Panc1 (cell line): Measurements from ENCODE around the gene TJP2. TPM values are rescaled to one million over a fixed set of nuclear protein-coding genes. Genes with fewer than 3 reads are reported as not detected.

Experiments used
- ATAC-seq: fragments of 200-7000 bp; cut with Tn5 transposase; 2 replicates; pipeline ENCODE4 v1.9.1; 2020; ENCODE audit warnings: mild to moderate bottlenecking, moderate library complexity
- BruUV-seq: library from RNA; stranded (reverse); fragments of 400-500 nt; replicated peaks from 2 replicates; lab custom pipeline; 2021; lab: Mats Ljungman, UMichigan
- CTCF ChIA-PET: fragments of 300-600 bp; sonication (Branson Sonifier 250); formaldehyde crosslinking; loops from one replicate; lab custom pipeline; 2022; ENCODE audit warnings: antibody characterized with exemption; lab: Charles Lee
- POLR2A ChIA-PET: fragments of 300-600 bp; sonication (Branson Sonifier 250); formaldehyde crosslinking; loops from one replicate; lab custom pipeline; 2022; ENCODE audit warnings: antibody characterized with exemption; lab: Charles Lee
- DNase-seq: peaks from one replicate; pipeline ENCODE4 v3.0.0-alpha.2; 2010; ENCODE audit warnings: low read depth, low spot score
- H3K27ac ChIP-seq: 2 replicates; pipeline ENCODE4 v1.5.1; 2011; ENCODE audit warnings: mild to moderate bottlenecking, low read length, inconsistent platforms
- H3K27me3 ChIP-seq: fragments of 200-500 bp; sonication (Bioruptor generic); 2 replicates; pipeline ENCODE4 v1.6.0; 2014; ENCODE audit warnings: low read length, inconsistent platforms; ENCODE audit not compliant: control insufficient read depth, insufficient read depth
- H3K36me3 ChIP-seq: fragments of 200-500 bp; sonication (Bioruptor generic); 2 replicates; pipeline ENCODE4 v1.5.1; 2014; ENCODE audit warnings: inconsistent platforms, mild to moderate bottlenecking, low read length, moderate library complexity; ENCODE audit not compliant: control insufficient read depth, insufficient read depth
- H3K4me1 ChIP-seq: 2 replicates; pipeline ENCODE4 v1.5.1; 2011; ENCODE audit warnings: inconsistent platforms, mild to moderate bottlenecking, low read length, moderate library complexity; ENCODE audit not compliant: control insufficient read depth, insufficient read depth
- H3K4me3 ChIP-seq, 2 experiments: 2 replicates each; pipeline ENCODE4 v1.5.1; 2011 to 2012; ENCODE audit warnings: low read depth in 2 of 2, low read length in 2 of 2, mild to moderate bottlenecking in 2 of 2, inconsistent platforms in 1 of 2, moderate library complexity in 1 of 2
- H3K9me3 ChIP-seq: fragments of 200-500 bp; sonication (Bioruptor generic); 2 replicates; pipeline ENCODE4 v1.5.1; 2014; ENCODE audit warnings: low read depth, mild to moderate bottlenecking, inconsistent platforms, low read length, moderate library complexity; ENCODE audit not compliant: control insufficient read depth, insufficient read depth
- POLR2AphosphoS5 ChIP-seq: IDR thresholded peaks from 2 replicates; pipeline ENCODE4 v1.6.1; 2012; ENCODE audit warnings: mild to moderate bottlenecking, low read depth, low read length, moderate library complexity
- SIN3A ChIP-seq: IDR thresholded peaks from 2 replicates; pipeline ENCODE4 v1.6.1; 2012; ENCODE audit warnings: low read depth, mild to moderate bottlenecking, low read length, moderate library complexity, borderline replicate concordance; ENCODE audit not compliant: insufficient read depth
- TCF7L2 ChIP-seq: IDR thresholded peaks from 2 replicates; pipeline ENCODE4 v1.6.1; 2011; ENCODE audit warnings: mild to moderate bottlenecking, low read depth, low read length, inconsistent platforms
- in situ Hi-C: cut with HindIII; loops from 2 replicates; pipeline ENCODE4 v1.10.0; 2016; ENCODE audit warnings: low sequenced_read_pairs, low pct_unique_long_range_greater_than_20kb
- intact Hi-C: fragments of 100-400 bp; cut with micrococcal nuclease; formaldehyde crosslinking; loops from one replicate; pipeline ENCODE4 v1.10.0; 2022; ENCODE audit not compliant: unreplicated experiment
- total RNA-seq: library from RNA; stranded (reverse); gene quantifications from one replicate; pipeline ENCODE4 v1.2.1, GENCODE V29; 2021; ENCODE audit not compliant: unreplicated experiment
- TF ChIP-seq, protein P1 (sequence below): fragments of 450-650 bp; IDR thresholded peaks from 2 replicates; pipeline ENCODE4 v1.5.1; 2017; ENCODE audit warnings: mild to moderate bottlenecking
- TF ChIP-seq, protein P2 (sequence below), 2 experiments: IDR thresholded peaks; 2 replicates each; pipeline ENCODE4 v1.6.1; 2011 to 2012; ENCODE audit warnings: low read depth in 2 of 2, control low read depth in 1 of 2, low read length in 1 of 2, mild to moderate bottlenecking in 1 of 2, moderate library complexity in 1 of 2; ENCODE audit not compliant: insufficient read depth in 1 of 2

Gene TJP2
- total RNA-seq, 1 experiment from 2014 or later, result 40.2 TPM

DNA sequence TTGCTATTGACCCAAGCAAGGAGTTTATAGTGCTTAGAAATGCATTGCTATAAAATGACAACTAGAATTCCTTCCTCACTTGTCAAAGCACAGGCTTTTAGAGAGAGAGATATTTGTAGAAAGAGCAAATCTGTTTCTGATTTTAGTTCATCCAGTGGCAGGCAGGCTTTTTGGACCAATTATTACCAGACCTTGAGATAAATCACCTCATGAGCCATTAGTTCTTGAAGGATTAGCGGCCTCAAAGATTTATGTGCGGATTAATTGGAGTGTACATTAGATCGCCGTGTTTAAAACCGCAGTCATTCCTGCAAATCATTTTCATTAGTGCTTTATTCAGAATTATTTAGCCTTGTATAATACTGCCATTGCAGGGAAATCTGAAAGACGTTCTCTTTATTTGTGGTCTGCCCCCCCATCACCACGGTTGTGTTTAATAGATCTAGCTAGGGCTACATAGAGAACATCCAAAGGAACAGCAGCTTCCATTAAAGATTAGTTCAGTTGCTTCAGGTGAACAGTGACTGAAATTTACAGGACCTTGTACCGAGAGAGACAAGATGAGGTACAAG, 28.8 kb upstream of the TJP2 start:
- Histone ChIP-seq H3K27me3 (no peaks in the 10 kb centered on the region), H3K9me3 (no peaks in the 10 kb centered on the region), H3K36me3 (no peaks in the 10 kb centered on the region), H3K4me3 (no peak overlapping the region), H3K27ac (no peak overlapping the region), H3K4me1 (peaks cover 3% of the 10 kb centered on the region; the same call in 1 of the 2 replicates)
- BruUV-seq, result no TSS peak
- DNase-seq (no peak), ATAC-seq (no peak)
- TF ChIP-seq, protein P1, sequence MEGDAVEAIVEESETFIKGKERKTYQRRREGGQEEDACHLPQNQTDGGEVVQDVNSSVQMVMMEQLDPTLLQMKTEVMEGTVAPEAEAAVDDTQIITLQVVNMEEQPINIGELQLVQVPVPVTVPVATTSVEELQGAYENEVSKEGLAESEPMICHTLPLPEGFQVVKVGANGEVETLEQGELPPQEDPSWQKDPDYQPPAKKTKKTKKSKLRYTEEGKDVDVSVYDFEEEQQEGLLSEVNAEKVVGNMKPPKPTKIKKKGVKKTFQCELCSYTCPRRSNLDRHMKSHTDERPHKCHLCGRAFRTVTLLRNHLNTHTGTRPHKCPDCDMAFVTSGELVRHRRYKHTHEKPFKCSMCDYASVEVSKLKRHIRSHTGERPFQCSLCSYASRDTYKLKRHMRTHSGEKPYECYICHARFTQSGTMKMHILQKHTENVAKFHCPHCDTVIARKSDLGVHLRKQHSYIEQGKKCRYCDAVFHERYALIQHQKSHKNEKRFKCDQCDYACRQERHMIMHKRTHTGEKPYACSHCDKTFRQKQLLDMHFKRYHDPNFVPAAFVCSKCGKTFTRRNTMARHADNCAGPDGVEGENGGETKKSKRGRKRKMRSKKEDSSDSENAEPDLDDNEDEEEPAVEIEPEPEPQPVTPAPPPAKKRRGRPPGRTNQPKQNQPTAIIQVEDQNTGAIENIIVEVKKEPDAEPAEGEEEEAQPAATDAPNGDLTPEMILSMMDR, result no peak
- TF ChIP-seq SIN3A (no peak), POLR2AphosphoS5 (no peak), TCF7L2 (no peak)
- TF ChIP-seq, protein P2, sequence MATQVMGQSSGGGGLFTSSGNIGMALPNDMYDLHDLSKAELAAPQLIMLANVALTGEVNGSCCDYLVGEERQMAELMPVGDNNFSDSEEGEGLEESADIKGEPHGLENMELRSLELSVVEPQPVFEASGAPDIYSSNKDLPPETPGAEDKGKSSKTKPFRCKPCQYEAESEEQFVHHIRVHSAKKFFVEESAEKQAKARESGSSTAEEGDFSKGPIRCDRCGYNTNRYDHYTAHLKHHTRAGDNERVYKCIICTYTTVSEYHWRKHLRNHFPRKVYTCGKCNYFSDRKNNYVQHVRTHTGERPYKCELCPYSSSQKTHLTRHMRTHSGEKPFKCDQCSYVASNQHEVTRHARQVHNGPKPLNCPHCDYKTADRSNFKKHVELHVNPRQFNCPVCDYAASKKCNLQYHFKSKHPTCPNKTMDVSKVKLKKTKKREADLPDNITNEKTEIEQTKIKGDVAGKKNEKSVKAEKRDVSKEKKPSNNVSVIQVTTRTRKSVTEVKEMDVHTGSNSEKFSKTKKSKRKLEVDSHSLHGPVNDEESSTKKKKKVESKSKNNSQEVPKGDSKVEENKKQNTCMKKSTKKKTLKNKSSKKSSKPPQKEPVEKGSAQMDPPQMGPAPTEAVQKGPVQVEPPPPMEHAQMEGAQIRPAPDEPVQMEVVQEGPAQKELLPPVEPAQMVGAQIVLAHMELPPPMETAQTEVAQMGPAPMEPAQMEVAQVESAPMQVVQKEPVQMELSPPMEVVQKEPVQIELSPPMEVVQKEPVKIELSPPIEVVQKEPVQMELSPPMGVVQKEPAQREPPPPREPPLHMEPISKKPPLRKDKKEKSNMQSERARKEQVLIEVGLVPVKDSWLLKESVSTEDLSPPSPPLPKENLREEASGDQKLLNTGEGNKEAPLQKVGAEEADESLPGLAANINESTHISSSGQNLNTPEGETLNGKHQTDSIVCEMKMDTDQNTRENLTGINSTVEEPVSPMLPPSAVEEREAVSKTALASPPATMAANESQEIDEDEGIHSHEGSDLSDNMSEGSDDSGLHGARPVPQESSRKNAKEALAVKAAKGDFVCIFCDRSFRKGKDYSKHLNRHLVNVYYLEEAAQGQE (IDR thresholded peaks at IDR 0.05; ENCODE audit: insufficient read depth in 1 of 2, low read depth in 2 of 2, low read length in 1 of 2), result no peak
- CTCF ChIA-PET, result no interaction called here
- in situ Hi-C loops, result no loop called here
- intact Hi-C loops, result no loop called here
- POLR2A ChIA-PET, result no interaction called here

DNA sequence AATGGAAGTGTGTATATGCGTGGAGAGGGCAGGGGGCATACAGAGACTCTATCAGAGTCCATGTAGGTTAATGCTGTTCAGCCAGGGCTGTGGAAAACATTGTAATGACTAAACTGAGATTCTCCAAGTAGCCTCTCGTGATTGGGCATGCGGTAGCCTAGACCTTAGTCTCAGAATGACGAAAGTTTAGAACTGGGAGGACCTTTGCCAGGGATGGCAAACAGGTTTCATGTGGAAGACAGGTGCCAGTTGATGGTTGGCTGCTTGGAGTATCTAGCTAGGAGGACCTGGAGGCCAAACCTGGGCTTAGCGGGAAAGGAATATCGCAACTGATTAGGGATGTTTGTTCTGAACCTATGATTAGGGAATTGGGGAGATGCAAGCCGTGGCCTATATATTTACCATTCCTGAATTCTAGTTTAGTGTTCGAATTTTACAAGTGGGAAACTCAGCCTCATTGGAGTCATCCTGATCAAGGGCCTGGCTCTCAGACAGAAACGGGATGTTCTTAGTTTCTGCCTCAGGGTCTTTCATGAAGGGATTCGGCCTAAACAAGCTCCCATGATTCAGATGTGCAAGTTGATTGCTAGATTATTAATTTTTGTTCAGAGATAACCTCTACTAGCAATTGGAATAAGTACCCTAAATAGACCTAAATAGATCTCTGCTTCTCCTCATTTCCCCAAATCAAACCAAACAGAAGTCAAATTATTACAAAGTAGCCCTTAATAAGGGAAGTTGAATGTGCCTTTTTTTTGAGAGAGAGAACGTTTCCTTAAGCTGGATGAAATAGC, 26.8 kb upstream of the TJP2 start:
- ChIA-PET CTCF (interaction anchor here (0.6 kb wide), 1 partner anchor 27 kb away, joined by 3 read pairs; no protein-coding TSS in a partner anchor), POLR2A (interaction anchor here (0.5 kb wide), 1 partner anchor 498 kb away, joined by 8 read pairs; no protein-coding TSS in a partner anchor)
- in situ Hi-C loops, result no loop called here
- H3K4me1 ChIP-seq, result peaks cover 3% of the 10 kb centered on the region; the same call in 1 of the 2 replicates
- no peaks in the 10 kb centered on the region for H3K27me3 ChIP-seq
- intact Hi-C loops, result no loop called here
- H3K27ac ChIP-seq, result no peak overlapping the region
- H3K4me3 ChIP-seq, result no peak overlapping the region
- no peaks in the 10 kb centered on the region for H3K36me3 ChIP-seq
- no peak for ATAC-seq
- TF ChIP-seq, protein P1, result no peak
- no peak for TF ChIP-seq SIN3A
- TF ChIP-seq POLR2AphosphoS5, result no peak
- TF ChIP-seq, protein P2 (IDR thresholded peaks at IDR 0.05; ENCODE audit: insufficient read depth in 1 of 2, low read depth in 2 of 2, low read length in 1 of 2), result no peak
- no peak for TF ChIP-seq TCF7L2
- no peaks in the 10 kb centered on the region for H3K9me3 ChIP-seq
- no peak for DNase-seq
- BruUV-seq, result no TSS peak
